Transverse colon (tissue), 3 donors: Measurements from ENCODE around the gene POC5.

Source experiments
- CTCF ChIP-seq, 5 experiments: fragments of 200-600 bp in 3 of 5; fragments of 450-650 bp in 2 of 5; sonication (generic) in 3 of 5; IDR thresholded peaks; 1 replicate in 2 of 5; 2 replicates in 3 of 5; pipeline ENCODE4 v1.5.1; 2016 to 2017; ENCODE audit warnings: antibody characterized with exemption in 5 of 5, inconsistent platforms in 3 of 5, mild to moderate bottlenecking in 2 of 5, moderate library complexity in 1 of 5
- POLR2A ChIP-seq: fragments of 450-650 bp; IDR thresholded peaks from one replicate; pipeline ENCODE4 v1.6.1; 2016; ENCODE audit warnings: antibody characterized with exemption, mild to moderate bottlenecking, moderate library complexity

- TF ChIP-seq CTCF (IDR thresholded peaks at IDR 0.05), result no peak
- TF ChIP-seq POLR2A, result no peak
These were observed 10.5 kb downstream of the POC5 start for GRCh38 chr5:75706775-75707174.
